Osteocyte (in vitro differentiated cells): ENCODE results near the gene VIPR1. TPM values are rescaled to one million over a fixed set of nuclear protein-coding genes. Genes with fewer than 3 reads are reported as not detected.

ENCODE experiments used
- DNase-seq: peaks from one replicate; pipeline ENCODE4 v3.0.0; 2021; ENCODE audit warnings: mixed read lengths; ENCODE audit not compliant: unreplicated experiment; ENCODE audit errors: extremely low spot score
- H3K27ac Mint-ChIP-seq: one replicate; pipeline ENCODE4 v1.8.0; 2021; ENCODE audit warnings: mild to moderate bottlenecking, mixed read lengths; ENCODE audit not compliant: unreplicated experiment
- H3K27me3 Mint-ChIP-seq: one replicate; pipeline ENCODE4 v1.8.0; 2021; ENCODE audit warnings: mixed read lengths; ENCODE audit not compliant: unreplicated experiment
- H3K36me3 Mint-ChIP-seq: one replicate; pipeline ENCODE4 v1.8.0; 2021; ENCODE audit warnings: mixed read lengths; ENCODE audit not compliant: unreplicated experiment
- H3K4me1 Mint-ChIP-seq: one replicate; pipeline ENCODE4 v1.8.0; 2021; ENCODE audit warnings: mixed read lengths; ENCODE audit not compliant: unreplicated experiment
- H3K4me3 Mint-ChIP-seq: one replicate; pipeline ENCODE4 v1.8.0; 2021; ENCODE audit warnings: mild to moderate bottlenecking, moderate library complexity, mixed read lengths; ENCODE audit not compliant: unreplicated experiment
- H3K9me3 Mint-ChIP-seq: one replicate; pipeline ENCODE4 v1.8.0; 2021; ENCODE audit warnings: mixed read lengths; ENCODE audit not compliant: unreplicated experiment
- CTCF ChIP-seq: fragments of 200-600 bp; sonication (generic); IDR thresholded peaks from 2 replicates; pipeline ENCODE4 v1.5.0; 2021; ENCODE audit warnings: antibody characterized with exemption, mild to moderate bottlenecking, moderate library complexity
- total RNA-seq: library from RNA; stranded (reverse); gene quantifications from 2 replicates; pipeline ENCODE4 v1.2.1, GENCODE V29; 2021

VIPR1 gene
- total RNA-seq, 1 donor from 2014 or later: 8.9 TPM

DNA sequence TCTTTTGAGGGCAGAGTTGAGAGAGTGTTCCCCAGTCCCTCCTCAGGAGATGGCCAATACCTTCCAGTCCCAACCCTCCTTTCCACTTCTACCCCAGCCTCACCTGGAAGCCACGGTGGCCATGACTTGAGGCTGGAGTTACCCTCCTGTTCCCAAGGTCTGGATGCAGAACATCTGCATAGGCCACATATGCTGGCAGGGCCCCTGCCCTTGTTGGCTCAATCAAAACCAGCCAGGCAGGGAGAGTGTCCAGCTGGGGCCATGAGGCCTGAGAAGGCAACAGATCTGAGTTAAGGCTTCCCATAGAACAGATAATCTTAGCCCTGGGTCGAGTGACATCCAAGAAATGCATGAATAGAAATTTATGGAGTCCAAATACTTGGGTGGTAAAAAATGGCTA, 23.6 kb upstream of the VIPR1 start:
- H3K27ac Mint-ChIP-seq: no peak overlapping the region
- peaks cover 11% of the 10 kb centered on the region for H3K9me3 Mint-ChIP-seq
- H3K27me3 Mint-ChIP-seq: peaks cover 20% of the 10 kb centered on the region
- peaks cover 8% of the 10 kb centered on the region for H3K36me3 Mint-ChIP-seq
- no peak for TF ChIP-seq CTCF
- no peak for DNase-seq
- H3K4me3 Mint-ChIP-seq: no peak overlapping the region
- H3K4me1 Mint-ChIP-seq: peaks cover 28% of the 10 kb centered on the region

DNA sequence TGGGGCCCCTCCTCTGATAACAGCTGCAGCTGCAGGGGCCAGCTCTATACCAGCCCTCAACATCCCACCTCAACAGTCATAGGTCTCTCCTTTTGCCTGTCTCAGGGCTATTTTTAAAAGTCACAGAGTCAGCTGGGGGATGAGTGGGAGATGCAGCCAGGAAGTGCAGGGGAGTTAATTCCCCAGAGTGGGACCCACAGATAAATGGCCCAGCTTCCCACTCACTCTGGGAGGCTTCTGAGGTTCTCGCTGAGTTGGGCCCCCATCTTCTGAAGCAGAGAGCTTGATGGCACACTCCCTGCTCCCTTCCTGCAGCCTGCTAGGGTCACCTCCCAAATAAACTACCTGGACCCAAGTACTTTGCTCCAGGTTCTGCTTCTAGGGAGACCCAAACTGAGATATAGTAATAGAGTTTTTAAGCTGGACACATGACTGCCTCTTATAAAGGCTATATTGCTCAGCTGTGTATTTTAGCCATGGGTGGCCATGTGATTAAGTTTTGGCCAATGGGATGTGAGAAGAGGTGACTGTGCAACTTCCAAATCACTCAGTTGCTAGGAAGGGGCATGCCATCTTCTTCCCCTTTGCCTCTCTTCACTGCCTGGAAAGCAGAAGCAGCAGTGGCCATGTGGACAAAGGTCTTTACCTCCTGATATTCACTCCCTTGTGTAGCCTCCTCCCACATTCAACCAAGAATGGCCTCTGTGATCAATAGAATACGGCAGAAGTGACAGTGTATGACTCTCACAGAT, 15.5 kb upstream of the VIPR1 start:
- Mint-ChIP-seq H3K4me3 (no peak overlapping the region), H3K27ac (no peak overlapping the region), H3K36me3 (no peaks in the 10 kb centered on the region), H3K27me3 (peaks cover 23% of the 10 kb centered on the region), H3K9me3 (no peaks in the 10 kb centered on the region), H3K4me1 (peaks cover 19% of the 10 kb centered on the region)
- TF ChIP-seq CTCF: no peak
- peak; percentile 48 for DNase-seq

GRCh38 chr3:42488687-42489086, 13.8 kb upstream of the VIPR1 start:
- Mint-ChIP-seq H3K27ac (no peak overlapping the region), H3K36me3 (no peaks in the 10 kb centered on the region), H3K9me3 (no peaks in the 10 kb centered on the region), H3K4me1 (peaks cover 21% of the 10 kb centered on the region), H3K27me3 (peaks cover 16% of the 10 kb centered on the region), H3K4me3 (no peak overlapping the region)
- DNase-seq: peak; percentile 32
- no peak for TF ChIP-seq CTCF

DNA sequence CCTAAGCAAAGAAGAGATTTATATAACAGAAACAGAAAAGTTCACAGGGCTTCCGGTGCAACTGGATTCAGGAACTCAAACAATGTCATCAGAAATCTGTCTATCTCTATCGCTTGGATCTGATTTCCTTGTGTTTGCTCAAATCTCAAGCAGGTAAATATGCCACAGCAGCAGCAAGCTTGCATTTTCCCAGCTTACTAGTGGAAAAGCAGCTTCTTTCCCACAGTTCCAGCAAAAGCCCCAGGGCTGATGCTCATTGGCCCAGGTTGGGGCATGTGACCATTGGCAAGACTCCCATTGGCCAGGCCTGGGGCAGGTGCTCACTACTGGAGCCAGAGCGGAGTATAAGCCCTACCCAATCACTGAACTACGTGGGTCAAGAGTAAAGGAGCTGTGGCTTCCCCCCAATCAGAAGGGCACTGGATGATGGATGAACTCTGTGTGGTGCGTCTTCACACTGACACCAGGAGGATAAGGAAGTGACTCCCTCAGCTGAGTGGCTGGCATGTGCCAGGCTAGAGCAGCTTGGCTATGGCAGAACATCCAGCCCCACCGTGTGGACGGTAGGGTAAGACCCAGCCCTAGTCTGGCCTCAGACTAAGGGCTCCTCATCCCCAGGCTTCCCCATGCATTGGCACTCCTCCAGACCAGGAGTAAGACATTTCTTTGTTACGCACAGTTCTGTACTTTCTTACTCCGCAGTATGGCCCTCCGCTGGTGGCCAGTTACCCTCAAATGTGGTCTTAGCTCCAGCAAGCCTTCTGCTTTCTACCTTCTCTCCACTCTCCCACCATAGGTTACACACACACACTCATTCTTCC, 13.1 kb upstream of the VIPR1 start:
- Mint-ChIP-seq H3K36me3 (no peaks in the 10 kb centered on the region), H3K27me3 (peaks cover 10% of the 10 kb centered on the region), H3K4me3 (no peak overlapping the region), H3K27ac (peak overlapping the region; percentile 93), H3K4me1 (peaks cover 21% of the 10 kb centered on the region), H3K9me3 (no peaks in the 10 kb centered on the region)
- DNase-seq: peak; percentile 73
- no peak for TF ChIP-seq CTCF

DNA sequence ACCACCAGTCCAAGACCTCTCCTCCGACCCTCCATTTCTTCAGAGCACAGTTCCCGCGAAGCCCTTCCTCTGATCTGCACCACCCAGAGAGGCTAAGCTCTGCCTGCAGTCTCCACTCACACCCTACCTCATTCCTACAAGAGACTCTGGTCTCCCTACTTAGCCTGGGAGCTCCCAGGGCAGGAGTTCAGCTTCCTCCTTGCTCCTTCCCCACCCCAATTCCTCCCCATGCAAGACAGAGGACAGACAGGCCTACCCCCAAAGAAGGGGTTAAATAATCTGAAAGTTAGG, 12.6 kb upstream of the VIPR1 start:
- Mint-ChIP-seq H3K4me1 (peaks cover 21% of the 10 kb centered on the region), H3K27me3 (peaks cover 5% of the 10 kb centered on the region), H3K9me3 (no peaks in the 10 kb centered on the region), H3K36me3 (no peaks in the 10 kb centered on the region), H3K4me3 (no peak overlapping the region), H3K27ac (peak overlapping the region; percentile 93)
- no peak for TF ChIP-seq CTCF
- DNase-seq: no peak
